Neural crest cell (in vitro differentiated cells): ENCODE results near the gene IL32. TPM values are rescaled to one million over a fixed set of nuclear protein-coding genes. Genes with fewer than 3 reads are reported as not detected.

Experiments
- DNase-seq: peaks from one replicate; pipeline ENCODE4 v3.0.0; 2021; ENCODE audit warnings: low read depth, mixed read lengths, low spot score
- H3K27ac Mint-ChIP-seq: one replicate; pipeline ENCODE4 v1.8.0; 2021; ENCODE audit warnings: mild to moderate bottlenecking, mixed read lengths; ENCODE audit not compliant: unreplicated experiment
- H3K27me3 Mint-ChIP-seq: 2 replicates; pipeline ENCODE4 v1.8.0; 2021; ENCODE audit warnings: low read depth, mild to moderate bottlenecking, mixed read lengths
- H3K36me3 Mint-ChIP-seq: 2 replicates; pipeline ENCODE4 v1.8.0; 2021; ENCODE audit warnings: low read depth, mild to moderate bottlenecking, mixed read lengths
- H3K4me1 Mint-ChIP-seq: 2 replicates; pipeline ENCODE4 v1.8.0; 2021; ENCODE audit warnings: mixed read lengths
- H3K4me3 Mint-ChIP-seq: one replicate; pipeline ENCODE4 v1.8.0; 2021; ENCODE audit warnings: mild to moderate bottlenecking, mixed read lengths
- H3K9me3 Mint-ChIP-seq: 2 replicates; pipeline ENCODE4 v1.8.0; 2021; ENCODE audit warnings: mixed read lengths
- total RNA-seq: library from RNA; stranded (reverse); gene quantifications from 2 replicates; pipeline ENCODE4 v1.2.1, GENCODE V29; 2021
- TF ChIP-seq, protein P1 (sequence below): fragments of 200-600 bp; sonication (generic); conservative IDR thresholded peaks from 2 replicates; pipeline ENCODE4 v1.5.0; 2021; ENCODE audit warnings: antibody characterized with exemption, mild to moderate bottlenecking

Gene IL32
- total RNA-seq, 1 donor from 2014 or later: not detected

DNA sequence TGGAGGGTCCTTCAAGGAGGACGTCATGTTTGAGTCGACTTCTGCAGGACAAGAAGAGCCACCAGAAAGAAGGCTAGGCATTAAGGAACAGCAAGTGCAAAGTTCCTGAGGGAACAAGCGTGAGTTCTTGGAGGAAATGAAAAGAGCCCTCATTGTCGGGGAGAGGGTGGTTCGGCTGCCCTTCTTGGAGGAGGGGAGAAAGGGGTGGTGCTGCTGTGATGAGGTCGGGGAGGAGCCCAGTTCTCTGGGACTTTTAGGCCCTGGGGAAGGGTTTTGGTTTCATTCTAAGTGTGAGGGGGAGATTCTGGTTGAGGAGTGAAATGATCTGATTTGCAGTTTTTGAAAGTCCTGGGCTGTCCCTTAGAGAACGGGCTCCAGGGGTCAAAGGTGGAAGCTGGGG lies 32.8 kb upstream of the IL32 start:
- H3K4me3 Mint-ChIP-seq: peak overlapping the region; percentile 27
- no peak overlapping the region for H3K27ac Mint-ChIP-seq

DNA sequence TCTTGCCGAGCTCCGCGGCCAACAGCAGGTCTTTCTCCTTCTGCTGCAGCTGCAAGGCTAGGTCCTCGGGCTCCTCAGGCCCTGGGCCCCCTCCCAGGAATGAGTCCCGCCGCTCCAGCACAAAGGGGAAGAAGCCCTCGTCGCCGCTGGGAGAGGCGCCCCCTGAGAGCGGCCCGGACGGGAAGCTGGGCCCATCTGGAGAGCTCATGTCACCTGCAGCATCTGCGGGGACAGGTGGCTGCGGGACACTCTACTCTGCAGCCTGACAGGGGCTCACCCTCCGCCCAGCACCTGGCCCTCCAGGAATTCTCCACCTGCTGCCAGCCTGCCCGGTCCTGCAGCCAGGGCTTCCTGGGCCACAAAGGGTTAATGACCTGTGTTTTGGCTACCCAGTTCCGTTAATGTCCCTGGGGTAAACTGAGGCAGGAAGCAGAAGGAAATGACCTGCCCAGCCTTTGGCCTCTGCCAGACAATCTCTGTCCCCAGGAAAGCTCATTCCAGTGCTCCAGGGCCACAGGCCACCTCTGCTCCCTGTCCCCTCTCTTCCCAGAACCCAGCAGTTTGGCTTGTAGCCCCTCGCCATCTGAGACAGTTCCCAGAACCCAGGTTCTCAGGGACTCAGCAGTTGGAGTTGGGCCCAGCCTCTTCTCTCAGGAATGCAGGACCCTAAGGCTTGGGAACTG lies 30.0 kb upstream of the IL32 start:
- Mint-ChIP-seq H3K4me1 (peaks cover 7% of the 10 kb centered on the region), H3K36me3 (no peaks in the 10 kb centered on the region), H3K27ac (no peak overlapping the region), H3K4me3 (no peak overlapping the region), H3K27me3 (peaks cover 88% of the 10 kb centered on the region), H3K9me3 (no peaks in the 10 kb centered on the region)
- TF ChIP-seq, protein P1, sequence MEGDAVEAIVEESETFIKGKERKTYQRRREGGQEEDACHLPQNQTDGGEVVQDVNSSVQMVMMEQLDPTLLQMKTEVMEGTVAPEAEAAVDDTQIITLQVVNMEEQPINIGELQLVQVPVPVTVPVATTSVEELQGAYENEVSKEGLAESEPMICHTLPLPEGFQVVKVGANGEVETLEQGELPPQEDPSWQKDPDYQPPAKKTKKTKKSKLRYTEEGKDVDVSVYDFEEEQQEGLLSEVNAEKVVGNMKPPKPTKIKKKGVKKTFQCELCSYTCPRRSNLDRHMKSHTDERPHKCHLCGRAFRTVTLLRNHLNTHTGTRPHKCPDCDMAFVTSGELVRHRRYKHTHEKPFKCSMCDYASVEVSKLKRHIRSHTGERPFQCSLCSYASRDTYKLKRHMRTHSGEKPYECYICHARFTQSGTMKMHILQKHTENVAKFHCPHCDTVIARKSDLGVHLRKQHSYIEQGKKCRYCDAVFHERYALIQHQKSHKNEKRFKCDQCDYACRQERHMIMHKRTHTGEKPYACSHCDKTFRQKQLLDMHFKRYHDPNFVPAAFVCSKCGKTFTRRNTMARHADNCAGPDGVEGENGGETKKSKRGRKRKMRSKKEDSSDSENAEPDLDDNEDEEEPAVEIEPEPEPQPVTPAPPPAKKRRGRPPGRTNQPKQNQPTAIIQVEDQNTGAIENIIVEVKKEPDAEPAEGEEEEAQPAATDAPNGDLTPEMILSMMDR: no peak
- no peak for DNase-seq

More for the DNA sequence above, 32.8 kb upstream of the IL32 start:
- Mint-ChIP-seq H3K27me3 (peaks cover 69% of the 10 kb centered on the region), H3K9me3 (no peaks in the 10 kb centered on the region), H3K4me1 (peaks cover 7% of the 10 kb centered on the region), H3K36me3 (no peaks in the 10 kb centered on the region)
- TF ChIP-seq, protein P1: no peak
- DNase-seq: no peak

DNA sequence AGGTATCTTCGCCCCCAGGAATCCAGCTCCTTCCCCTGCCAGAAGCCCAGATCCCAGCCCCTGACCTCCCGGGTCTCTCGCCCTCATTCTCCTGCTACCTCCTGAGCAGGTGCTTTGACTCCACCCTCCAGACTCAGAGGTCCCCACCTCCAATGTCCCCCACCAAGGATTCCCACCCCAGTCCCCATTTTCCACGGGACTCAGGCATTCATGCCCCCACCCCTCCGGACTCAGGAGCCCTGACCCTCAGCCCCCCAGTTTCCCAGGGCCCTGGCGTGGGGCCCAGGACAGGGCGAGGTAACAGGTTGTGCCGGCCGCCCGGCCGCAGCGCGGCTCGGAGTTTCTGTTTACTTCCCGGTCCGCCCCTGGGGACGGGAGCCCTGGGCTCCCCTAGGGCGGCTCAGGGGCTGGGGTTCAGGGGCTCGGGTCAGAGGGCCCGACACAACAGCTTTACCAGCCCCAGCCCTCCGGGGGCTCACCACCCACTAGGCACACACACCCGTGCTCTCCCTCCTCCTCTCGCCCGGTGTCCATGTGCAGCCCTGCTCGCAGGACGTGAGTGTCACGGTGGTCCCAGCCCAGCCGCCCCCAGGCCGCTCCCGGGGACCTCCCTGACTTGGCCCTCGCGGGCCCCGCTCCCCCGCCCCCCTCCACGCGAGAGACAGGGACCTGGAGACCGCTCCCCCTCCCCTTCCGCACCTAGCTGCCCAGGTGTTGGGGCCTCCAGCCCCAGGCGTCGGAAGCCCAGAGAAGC lies 29.3 kb upstream of the IL32 start:
- H3K27me3 Mint-ChIP-seq: peaks cover 93% of the 10 kb centered on the region
- H3K36me3 Mint-ChIP-seq: no peaks in the 10 kb centered on the region
- H3K27ac Mint-ChIP-seq: no peak overlapping the region
- no peak overlapping the region for H3K4me3 Mint-ChIP-seq
- no peaks in the 10 kb centered on the region for H3K9me3 Mint-ChIP-seq
- TF ChIP-seq, protein P1: no peak
- H3K4me1 Mint-ChIP-seq: peaks cover 7% of the 10 kb centered on the region
- DNase-seq: no peak

DNA sequence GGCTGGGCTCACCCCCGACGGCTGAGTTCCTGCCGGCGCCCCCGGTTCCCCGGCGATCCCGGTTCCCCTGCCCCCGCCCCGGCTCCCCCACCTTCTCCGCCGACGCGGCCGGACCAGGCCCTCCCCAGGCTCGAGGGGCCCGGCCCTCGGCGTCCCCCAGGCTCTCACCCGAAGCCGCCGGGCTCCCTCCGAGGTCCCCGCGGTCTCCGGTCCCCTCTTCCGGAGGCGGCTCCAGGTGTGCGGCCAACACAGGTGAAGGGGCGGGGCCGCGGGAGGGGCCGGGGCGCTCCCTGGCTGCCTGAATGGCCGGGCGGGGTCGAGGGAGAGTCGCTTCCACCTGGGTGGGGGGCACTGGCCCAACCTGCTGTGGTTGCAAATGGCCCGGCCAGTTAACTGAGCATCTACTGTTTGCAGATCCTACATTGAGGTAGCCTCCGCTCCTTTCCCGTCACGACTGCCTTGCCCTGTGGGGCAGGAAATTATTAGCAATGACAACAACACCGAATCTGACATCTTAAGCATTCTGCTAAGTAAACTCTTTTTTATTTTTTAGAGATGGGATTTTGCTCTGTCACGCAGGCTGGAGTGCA lies 28.6 kb upstream of the IL32 start, which contains the start of gene BICDL2:
Gene BICDL2, minus strand, starts transcription at position 219 of the 590 bp plus-strand sequence. CDS start 1,448 bp downstream, outside the sequence.
- Mint-ChIP-seq H3K4me1 (peaks cover 7% of the 10 kb centered on the region), H3K4me3 (no peak within 1 kb of the TSS), H3K27me3 (peaks cover 96% of the 10 kb centered on the region), H3K27ac (no peak within 1 kb of the TSS), H3K36me3 (no peaks in the 10 kb centered on the region), H3K9me3 (no peaks in the 10 kb centered on the region)
- TF ChIP-seq, protein P1: no peak
- DNase-seq: no peak

GRCh38 chr16:3038256-3038655 lies 27.2 kb upstream of the IL32 start:
- Mint-ChIP-seq H3K36me3 (no peaks in the 10 kb centered on the region), H3K27me3 (peaks cover 95% of the 10 kb centered on the region), H3K9me3 (no peaks in the 10 kb centered on the region), H3K4me1 (no peaks in the 10 kb centered on the region), H3K27ac (no peak overlapping the region), H3K4me3 (no peak overlapping the region)
- no peak for DNase-seq
- TF ChIP-seq, protein P1: no peak
